GM10847 (cell line): ENCODE results near the gene TACC3.

Experiments
- POLR2A ChIP-seq: IDR thresholded peaks from 2 replicates; pipeline ENCODE4 v1.6.1; 2011; ENCODE audit not compliant: insufficient read length; ENCODE audit errors: extremely low read depth

Gene TACC3

GRCh38 chr4:1748465-1748995 is 27.2 kb downstream of the TACC3 start:
- no peak for TF ChIP-seq POLR2A

- TF ChIP-seq POLR2A: no peak
Measured at GRCh38 chr4:1749370-1749769, 28.0 kb downstream of the TACC3 start.

- no peak for TF ChIP-seq POLR2A
Measured at GRCh38 chr4:1749826-1750225, 28.5 kb downstream of the TACC3 start.

- no peak for TF ChIP-seq POLR2A
Measured at GRCh38 chr4:1750381-1751154, 29.2 kb downstream of the TACC3 start.

- TF ChIP-seq POLR2A: no peak
Measured at GRCh38 chr4:1751155-1751918, 30.0 kb downstream of the TACC3 start.

- TF ChIP-seq POLR2A: no peak
Measured at GRCh38 chr4:1751919-1752283, 30.6 kb downstream of the TACC3 start.

- no peak for TF ChIP-seq POLR2A
Measured at GRCh38 chr4:1752284-1753041, 31.1 kb downstream of the TACC3 start.

- no peak for TF ChIP-seq POLR2A
Measured at GRCh38 chr4:1753294-1753696, 32.0 kb downstream of the TACC3 start.

GRCh38 chr4:1753697-1754311 is 32.5 kb downstream of the TACC3 start:
- TF ChIP-seq POLR2A: no peak

GRCh38 chr4:1754336-1754735 is 33.0 kb downstream of the TACC3 start:
- TF ChIP-seq POLR2A: no peak

- TF ChIP-seq POLR2A: no peak
Measured at GRCh38 chr4:1755297-1755696, 34.0 kb downstream of the TACC3 start.

- TF ChIP-seq POLR2A: no peak
Measured at GRCh38 chr4:1756079-1756478, 34.8 kb downstream of the TACC3 start.

- TF ChIP-seq POLR2A: no peak
Measured at GRCh38 chr4:1756893-1757779, 35.8 kb downstream of the TACC3 start.

GRCh38 chr4:1757836-1758235 is 36.5 kb downstream of the TACC3 start:
- no peak for TF ChIP-seq POLR2A
